ENCODE measurements around the gene DCP1B.

The DCP1B gene

GRCh38 chr12:2049604-2050540, 45.6 kb upstream of the DCP1B start:
- TF ChIP-seq FOXP2 (optimal IDR thresholded peaks at IDR 0.05; ENCODE audit: borderline replicate concordance, extremely low read depth, extremely low read length, insufficient read depth): no peak
- TF ChIP-seq TAF1 (IDR thresholded peaks at IDR 0.05; ENCODE audit: borderline replicate concordance, insufficient read depth, low read length): no peak
- no peak for TF ChIP-seq POLR2AphosphoS5 (IDR thresholded peaks at IDR 0.05; ENCODE audit: low read depth, low read length)
- TF ChIP-seq SIN3A (IDR thresholded peaks at IDR 0.05; ENCODE audit: borderline replicate concordance, insufficient read depth, low read length): no peak
- TF ChIP-seq REST (IDR thresholded peaks at IDR 0.05; ENCODE audit: insufficient read depth in 1 of 2, low read depth in 2 of 2, low read length in 2 of 2): no peak

GRCh38 chr12:2047752-2048151, 43.5 kb upstream of the DCP1B start:
- TF ChIP-seq REST (IDR thresholded peaks at IDR 0.05; ENCODE audit: insufficient read depth in 1 of 2, low read depth in 2 of 2, low read length in 2 of 2) (no peak), SIN3A (IDR thresholded peaks at IDR 0.05; ENCODE audit: borderline replicate concordance, insufficient read depth, low read length) (no peak), TAF1 (IDR thresholded peaks at IDR 0.05; ENCODE audit: borderline replicate concordance, insufficient read depth, low read length) (no peak), POLR2AphosphoS5 (IDR thresholded peaks at IDR 0.05; ENCODE audit: low read depth, low read length) (no peak), FOXP2 (optimal IDR thresholded peaks at IDR 0.05; ENCODE audit: borderline replicate concordance, extremely low read depth, extremely low read length, insufficient read depth) (no peak)

- TF ChIP-seq POLR2AphosphoS5 (IDR thresholded peaks at IDR 0.05; ENCODE audit: low read depth, low read length) (no peak), SIN3A (IDR thresholded peaks at IDR 0.05; ENCODE audit: borderline replicate concordance, insufficient read depth, low read length) (no peak)
Measured at GRCh38 chr12:2046957-2047356, 42.7 kb upstream of the DCP1B start.

GRCh38 chr12:2044165-2044564, 39.9 kb upstream of the DCP1B start:
- TF ChIP-seq FOXP2 (optimal IDR thresholded peaks at IDR 0.05; ENCODE audit: borderline replicate concordance, extremely low read depth, extremely low read length, insufficient read depth): no peak
- TF ChIP-seq TAF1 (IDR thresholded peaks at IDR 0.05; ENCODE audit: borderline replicate concordance, insufficient read depth, low read length): no peak
- TF ChIP-seq REST (IDR thresholded peaks at IDR 0.05; ENCODE audit: insufficient read depth in 1 of 2, low read depth in 2 of 2, low read length in 2 of 2): no peak
- TF ChIP-seq POLR2AphosphoS5 (IDR thresholded peaks at IDR 0.05; ENCODE audit: low read depth, low read length): no peak
- no peak for TF ChIP-seq SIN3A (IDR thresholded peaks at IDR 0.05; ENCODE audit: borderline replicate concordance, insufficient read depth, low read length)

- TF ChIP-seq SIN3A (IDR thresholded peaks at IDR 0.05; ENCODE audit: borderline replicate concordance, insufficient read depth, low read length) (no peak), FOXP2 (optimal IDR thresholded peaks at IDR 0.05; ENCODE audit: borderline replicate concordance, extremely low read depth, extremely low read length, insufficient read depth) (no peak), POLR2AphosphoS5 (IDR thresholded peaks at IDR 0.05; ENCODE audit: low read depth, low read length) (no peak), REST (IDR thresholded peaks at IDR 0.05; ENCODE audit: insufficient read depth in 1 of 2, low read depth in 2 of 2, low read length in 2 of 2) (no peak), TAF1 (IDR thresholded peaks at IDR 0.05; ENCODE audit: borderline replicate concordance, insufficient read depth, low read length) (no peak)
Measured at GRCh38 chr12:2043054-2043453, 38.8 kb upstream of the DCP1B start.

Measured in PFSK-1 (cell line).